GM18870 (cell line): ENCODE results near the gene SLC35E1.
"Not testable (repeated sequence)": the region's sequence is repeated elsewhere in the genome, so short reads cannot be mapped to it uniquely, and the experiment has no call there.

Source experiments
- ATAC-seq: cut with Tn5 transposase; IDR thresholded peaks from one replicate; pipeline ENCODE4 v1.9.1; 2021; ENCODE audit warnings: moderate library complexity; ENCODE audit not compliant: unreplicated experiment

SLC35E1 gene

GRCh38 chr19:16525751-16526481 lies 46.3 kb downstream of the SLC35E1 start:
- no peak for ATAC-seq

- no peak for ATAC-seq
Measured at GRCh38 chr19:16524991-16525734, 47.1 kb downstream of the SLC35E1 start.

- ATAC-seq: no peak
Measured at GRCh38 chr19:16522559-16523377, 49.4 kb downstream of the SLC35E1 start.

GRCh38 chr19:16521715-16522289 lies 50.4 kb downstream of the SLC35E1 start:
- ATAC-seq: no peak

GRCh38 chr19:16520986-16521624 lies 51.1 kb downstream of the SLC35E1 start:
- ATAC-seq: no peak

- ATAC-seq: no peak
Measured at GRCh38 chr19:16520074-16520973, 51.9 kb downstream of the SLC35E1 start.

GRCh38 chr19:16519230-16519687 lies 53.0 kb downstream of the SLC35E1 start:
- no peak for ATAC-seq

GRCh38 chr19:16518483-16519229 lies 53.6 kb downstream of the SLC35E1 start:
- ATAC-seq: no peak

- ATAC-seq: no peak
Measured at GRCh38 chr19:16518061-16518460, 54.2 kb downstream of the SLC35E1 start.

GRCh38 chr19:16516923-16517610 lies 55.1 kb downstream of the SLC35E1 start:
- no peak for ATAC-seq

- ATAC-seq: no peak
Measured at GRCh38 chr19:16516381-16516780, 55.8 kb downstream of the SLC35E1 start.

GRCh38 chr19:16514383-16515019 lies 57.7 kb downstream of the SLC35E1 start:
- ATAC-seq: no peak

GRCh38 chr19:16512611-16513010 lies 59.6 kb downstream of the SLC35E1 start:
- ATAC-seq: not testable (repeated sequence)

GRCh38 chr19:16509141-16510061 lies 62.8 kb downstream of the SLC35E1 start:
- no peak for ATAC-seq

GRCh38 chr19:16508546-16508945 lies 63.7 kb downstream of the SLC35E1 start:
- no peak for ATAC-seq

GRCh38 chr19:16506961-16507360 lies 65.3 kb downstream of the SLC35E1 start:
- ATAC-seq: no peak

- ATAC-seq: not testable (repeated sequence)
Measured at GRCh38 chr19:16506161-16506560, 66.1 kb downstream of the SLC35E1 start.
